ENCODE results near the gene MAML1. TPM values are rescaled to one million over a fixed set of nuclear protein-coding genes. Genes with fewer than 3 reads are reported as not detected.

Gene MAML1
- total and polyA plus RNA-seq, 4 experiments from 2014 or later: 1.5 to 56.5 (median 31.7) TPM

- Histone ChIP-seq H3K27ac (ENCODE audit: low read depth, low read length) (no peak overlapping the region), H3K4me1 (ENCODE audit: insufficient read depth, low read length) (peaks cover 30% of the 10 kb centered on the region), H3K4me3 (ENCODE audit: low read length in 2 of 2) (no peak overlapping the region), H3K36me3 (ENCODE audit: insufficient read depth, low read length) (peaks cover 50% of the 10 kb centered on the region), H3K27me3 (ENCODE audit: insufficient read depth, low read length) (no peaks in the 10 kb centered on the region), H3K9me3 (ENCODE audit: control insufficient read depth in 1 of 2, low read length in 2 of 2) (no peaks in the 10 kb centered on the region)
- Mint-ChIP-seq H3K27ac (peak overlapping the region in 1 of 7 donors; percentile 57), H3K27me3 (no peaks in the 10 kb centered on the region), H3K36me3 (peaks cover 32 to 55% of the 10 kb centered on the region in 2 donors), H3K4me1 (peaks cover 18 to 44% (median 29%) of the 10 kb centered on the region in 4 donors), H3K9me3 (no peaks in the 10 kb centered on the region), H3K4me3 (no peak overlapping the region)
- POLR2A ChIA-PET (ENCODE audit: partially characterized antibody): no interaction called here
- DNase-seq: no peak
- intact Hi-C loops (cut with micrococcal nuclease): no loop called here
- CTCF ChIA-PET (ENCODE audit: partially characterized antibody): interaction anchor here (0.7 to 5.7 kb wide), 7 partner anchors 8 to 325 kb away, joined by 3 to 53 read pairs (median 4); partner anchors contain the start of gene LTC4S
These were observed 33.6 kb downstream of the MAML1 start for GRCh38 chr5:179766021-179766725.

- no peaks in the 10 kb centered on the region for H3K9me3 ChIP-seq (ENCODE audit: control insufficient read depth in 1 of 2, low read length in 2 of 2)
- POLR2A ChIA-PET (ENCODE audit: partially characterized antibody): no interaction called here
- no peak overlapping the region for H3K4me3 ChIP-seq (ENCODE audit: low read length in 2 of 2)
- Mint-ChIP-seq H3K27ac (peak overlapping the region in 1 of 7 donors; percentile 17), H3K4me1 (peaks cover 15 to 37% (median 23%) of the 10 kb centered on the region in 4 donors), H3K27me3 (no peaks in the 10 kb centered on the region), H3K36me3 (peaks cover 36 to 62% of the 10 kb centered on the region in 2 donors), H3K9me3 (no peaks in the 10 kb centered on the region), H3K4me3 (no peak overlapping the region)
- H3K4me1 ChIP-seq (ENCODE audit: insufficient read depth, low read length): peaks cover 24% of the 10 kb centered on the region
- no peak overlapping the region for H3K27ac ChIP-seq (ENCODE audit: low read depth, low read length)
- DNase-seq: no peak
- H3K36me3 ChIP-seq (ENCODE audit: insufficient read depth, low read length): peaks cover 57% of the 10 kb centered on the region
- no peaks in the 10 kb centered on the region for H3K27me3 ChIP-seq (ENCODE audit: insufficient read depth, low read length)
- CTCF ChIA-PET (ENCODE audit: partially characterized antibody): interaction anchor here (0.7 to 2.5 kb wide), 9 partner anchors 9 to 325 kb away, joined by 3 to 7 read pairs (median 4); no protein-coding TSS in a partner anchor
- intact Hi-C loops (cut with micrococcal nuclease): no loop called here
These were observed 34.3 kb downstream of the MAML1 start for GRCh38 chr5:179766726-179767455.

GRCh38 chr5:179767496-179768100 is 35.0 kb downstream of the MAML1 start:
- Histone ChIP-seq H3K4me1 (ENCODE audit: insufficient read depth, low read length) (peaks cover 17% of the 10 kb centered on the region), H3K9me3 (ENCODE audit: control insufficient read depth in 1 of 2, low read length in 2 of 2) (no peaks in the 10 kb centered on the region), H3K36me3 (ENCODE audit: insufficient read depth, low read length) (peaks cover 64% of the 10 kb centered on the region), H3K27ac (ENCODE audit: low read depth, low read length) (no peak overlapping the region), H3K27me3 (ENCODE audit: insufficient read depth, low read length) (no peaks in the 10 kb centered on the region), H3K4me3 (ENCODE audit: low read length in 2 of 2) (no peak overlapping the region)
- Mint-ChIP-seq H3K4me3 (no peak overlapping the region), H3K36me3 (peaks cover 41 to 69% of the 10 kb centered on the region in 2 donors), H3K9me3 (no peaks in the 10 kb centered on the region), H3K27me3 (no peaks in the 10 kb centered on the region), H3K4me1 (peaks cover 11 to 30% (median 18%) of the 10 kb centered on the region in 4 donors), H3K27ac (peak overlapping the region in 2 of 7 donors; percentile 35 to 60)
- CTCF ChIA-PET (ENCODE audit: partially characterized antibody): interaction anchor here (0.7 to 2.5 kb wide), 6 partner anchors 9 to 146 kb away, joined by 3 to 7 read pairs (median 4); no protein-coding TSS in a partner anchor
- no peak for DNase-seq
- POLR2A ChIA-PET (ENCODE audit: partially characterized antibody): no interaction called here
- intact Hi-C loops (cut with micrococcal nuclease): no loop called here

GRCh38 chr5:179768326-179769085 is 35.9 kb downstream of the MAML1 start:
- Histone ChIP-seq H3K27ac (ENCODE audit: low read depth, low read length) (no peak overlapping the region), H3K36me3 (ENCODE audit: insufficient read depth, low read length) (peaks cover 70% of the 10 kb centered on the region), H3K9me3 (ENCODE audit: control insufficient read depth in 1 of 2, low read length in 2 of 2) (no peaks in the 10 kb centered on the region), H3K27me3 (ENCODE audit: insufficient read depth, low read length) (no peaks in the 10 kb centered on the region), H3K4me1 (ENCODE audit: insufficient read depth, low read length) (peaks cover 8% of the 10 kb centered on the region), H3K4me3 (ENCODE audit: low read length in 2 of 2) (no peak overlapping the region)
- intact Hi-C loops (cut with micrococcal nuclease): no loop called here
- Mint-ChIP-seq H3K9me3 (no peaks in the 10 kb centered on the region), H3K27me3 (no peaks in the 10 kb centered on the region), H3K27ac (no peak overlapping the region), H3K4me3 (no peak overlapping the region), H3K4me1 (peaks cover 6 to 20% (median 11%) of the 10 kb centered on the region in 4 donors), H3K36me3 (peaks cover 50 to 74% of the 10 kb centered on the region in 2 donors)
- CTCF ChIA-PET (ENCODE audit: partially characterized antibody): interaction anchor here (2.5 kb wide), 1 partner anchor 9 kb away, joined by 7 read pairs; no protein-coding TSS in a partner anchor
- POLR2A ChIA-PET (ENCODE audit: partially characterized antibody): interaction anchor here (0.6 kb wide), 1 partner anchor 25 kb away, joined by 3 read pairs; no protein-coding TSS in a partner anchor
- no peak for DNase-seq

GRCh38 chr5:179769271-179769670 is 36.6 kb downstream of the MAML1 start:
- Histone ChIP-seq H3K27ac (ENCODE audit: low read depth, low read length) (no peak overlapping the region), H3K4me3 (ENCODE audit: low read length in 2 of 2) (no peak overlapping the region), H3K9me3 (ENCODE audit: control insufficient read depth in 1 of 2, low read length in 2 of 2) (no peaks in the 10 kb centered on the region), H3K27me3 (ENCODE audit: insufficient read depth, low read length) (no peaks in the 10 kb centered on the region), H3K36me3 (ENCODE audit: insufficient read depth, low read length) (peaks cover 78% of the 10 kb centered on the region), H3K4me1 (ENCODE audit: insufficient read depth, low read length) (peaks cover 4% of the 10 kb centered on the region)
- Mint-ChIP-seq H3K27ac (peak overlapping the region in 2 of 7 donors; percentile 18 to 19), H3K9me3 (peaks cover 0 to 1% (median 0%) of the 10 kb centered on the region in 8 donors), H3K36me3 (peaks cover 57 to 81% of the 10 kb centered on the region in 2 donors), H3K27me3 (no peaks in the 10 kb centered on the region), H3K4me1 (peaks cover 2 to 14% (median 6%) of the 10 kb centered on the region in 4 donors), H3K4me3 (no peak overlapping the region)
- ChIA-PET CTCF (ENCODE audit: partially characterized antibody) (interaction anchor here (2.5 kb wide), 1 partner anchor 8 kb away, joined by 7 read pairs; no protein-coding TSS in a partner anchor), POLR2A (ENCODE audit: partially characterized antibody) (no interaction called here)
- DNase-seq: no peak
- intact Hi-C loops (cut with micrococcal nuclease): no loop called here

GRCh38 chr5:179769796-179770195 is 37.2 kb downstream of the MAML1 start:
- H3K4me3 Mint-ChIP-seq: no peak overlapping the region
- Histone ChIP-seq H3K9me3 (ENCODE audit: control insufficient read depth in 1 of 2, low read length in 2 of 2) (no peaks in the 10 kb centered on the region), H3K27me3 (ENCODE audit: insufficient read depth, low read length) (no peaks in the 10 kb centered on the region), H3K36me3 (ENCODE audit: insufficient read depth, low read length) (peaks cover 83% of the 10 kb centered on the region), H3K27ac (ENCODE audit: low read depth, low read length) (no peak overlapping the region), H3K4me3 (ENCODE audit: low read length in 2 of 2) (no peak overlapping the region), H3K4me1 (ENCODE audit: insufficient read depth, low read length) (peaks cover 4% of the 10 kb centered on the region)
- intact Hi-C loops (cut with micrococcal nuclease): no loop called here
- ChIA-PET CTCF (ENCODE audit: partially characterized antibody) (no interaction called here), POLR2A (ENCODE audit: partially characterized antibody) (no interaction called here)
- no peak overlapping the region for H3K27ac Mint-ChIP-seq
- peaks cover 57 to 83% of the 10 kb centered on the region in 2 donors for H3K36me3 Mint-ChIP-seq
- peaks cover 2 to 14% (median 6%) of the 10 kb centered on the region in 4 donors for H3K4me1 Mint-ChIP-seq
- peaks cover 0 to 1% (median 0%) of the 10 kb centered on the region in 8 donors for H3K9me3 Mint-ChIP-seq
- no peaks in the 10 kb centered on the region for H3K27me3 Mint-ChIP-seq
- no peak for DNase-seq
